T follicular helper cell (primary cell): ENCODE measurements around the gene OTOP2.

Experiments used
- DNase-seq: peaks from one replicate; pipeline ENCODE4 v3.0.0-alpha.2; 2020; ENCODE audit warnings: low read depth
- total RNA-seq, 2 experiments: gene quantifications; one replicate each; lab custom pipeline; 2026; lab: John Stamatoyannopoulos, UW

The OTOP2 gene, protein sequence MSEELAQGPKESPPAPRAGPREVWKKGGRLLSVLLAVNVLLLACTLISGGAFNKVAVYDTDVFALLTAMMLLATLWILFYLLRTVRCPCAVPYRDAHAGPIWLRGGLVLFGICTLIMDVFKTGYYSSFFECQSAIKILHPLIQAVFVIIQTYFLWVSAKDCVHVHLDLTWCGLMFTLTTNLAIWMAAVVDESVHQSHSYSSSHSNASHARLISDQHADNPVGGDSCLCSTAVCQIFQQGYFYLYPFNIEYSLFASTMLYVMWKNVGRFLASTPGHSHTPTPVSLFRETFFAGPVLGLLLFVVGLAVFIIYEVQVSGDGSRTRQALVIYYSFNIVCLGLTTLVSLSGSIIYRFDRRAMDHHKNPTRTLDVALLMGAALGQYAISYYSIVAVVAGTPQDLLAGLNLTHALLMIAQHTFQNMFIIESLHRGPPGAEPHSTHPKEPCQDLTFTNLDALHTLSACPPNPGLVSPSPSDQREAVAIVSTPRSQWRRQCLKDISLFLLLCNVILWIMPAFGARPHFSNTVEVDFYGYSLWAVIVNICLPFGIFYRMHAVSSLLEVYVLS
- 0 reads per million in 2 experiments for total RNA-seq

DNA sequence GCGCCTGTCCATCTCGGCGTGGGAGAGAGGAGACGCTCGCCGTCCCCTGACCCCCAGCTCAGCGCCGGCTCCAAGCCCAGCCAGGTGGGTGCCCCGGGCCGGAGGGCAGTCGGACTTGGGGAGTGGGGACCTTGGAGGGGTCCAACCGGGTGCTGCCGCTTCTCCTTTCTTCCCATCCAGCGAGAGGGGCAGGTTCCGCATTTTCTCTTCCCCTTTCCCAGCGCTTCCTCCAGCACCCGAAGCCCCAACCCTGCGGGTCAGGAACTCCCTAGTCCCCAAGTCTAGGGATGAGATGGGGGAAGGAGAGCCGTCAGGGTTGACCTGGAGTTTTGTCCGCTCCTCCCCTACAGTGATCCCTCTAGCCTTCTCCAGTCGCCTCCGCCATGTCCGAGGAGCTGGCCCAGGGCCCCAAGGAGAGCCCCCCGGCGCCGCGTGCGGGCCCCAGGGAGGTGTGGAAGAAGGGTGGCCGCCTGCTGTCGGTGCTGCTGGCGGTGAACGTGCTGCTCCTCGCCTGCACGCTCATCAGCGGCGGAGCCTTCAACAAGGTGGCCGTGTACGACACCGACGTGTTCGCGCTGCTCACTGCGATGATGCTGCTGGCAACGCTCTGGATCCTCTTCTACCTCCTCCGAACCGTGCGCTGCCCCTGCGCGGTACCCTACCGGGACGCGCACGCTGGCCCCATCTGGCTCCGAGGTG lies at the start of gene OTOP2:
OTOP2 (plus strand) TSS at position 24 of the 699 bp plus-strand sequence; CDS start at position 384, 360 bp downstream.
- DNase-seq: no peak

DNA sequence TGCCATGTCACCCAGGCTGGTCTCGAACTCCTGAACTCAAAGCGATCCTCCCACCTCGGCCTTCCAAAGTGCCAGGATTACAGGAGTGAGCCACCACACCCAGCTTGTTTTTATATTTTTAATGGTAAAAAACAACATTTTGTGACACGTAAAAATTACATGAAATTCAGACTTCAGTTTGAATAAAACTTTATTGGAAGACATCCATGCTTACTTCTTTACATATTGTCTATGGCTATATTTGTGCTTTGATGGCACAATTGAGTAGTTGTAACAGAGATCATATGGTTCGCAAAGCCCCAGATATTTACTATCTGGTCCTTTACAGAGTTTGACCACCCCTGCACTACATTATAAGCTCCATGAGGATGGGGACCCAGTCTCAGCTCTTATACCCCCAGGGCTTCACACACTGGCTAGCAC lies 49.4 kb upstream of the OTOP2 start:
- DNase-seq: no peak

DNA sequence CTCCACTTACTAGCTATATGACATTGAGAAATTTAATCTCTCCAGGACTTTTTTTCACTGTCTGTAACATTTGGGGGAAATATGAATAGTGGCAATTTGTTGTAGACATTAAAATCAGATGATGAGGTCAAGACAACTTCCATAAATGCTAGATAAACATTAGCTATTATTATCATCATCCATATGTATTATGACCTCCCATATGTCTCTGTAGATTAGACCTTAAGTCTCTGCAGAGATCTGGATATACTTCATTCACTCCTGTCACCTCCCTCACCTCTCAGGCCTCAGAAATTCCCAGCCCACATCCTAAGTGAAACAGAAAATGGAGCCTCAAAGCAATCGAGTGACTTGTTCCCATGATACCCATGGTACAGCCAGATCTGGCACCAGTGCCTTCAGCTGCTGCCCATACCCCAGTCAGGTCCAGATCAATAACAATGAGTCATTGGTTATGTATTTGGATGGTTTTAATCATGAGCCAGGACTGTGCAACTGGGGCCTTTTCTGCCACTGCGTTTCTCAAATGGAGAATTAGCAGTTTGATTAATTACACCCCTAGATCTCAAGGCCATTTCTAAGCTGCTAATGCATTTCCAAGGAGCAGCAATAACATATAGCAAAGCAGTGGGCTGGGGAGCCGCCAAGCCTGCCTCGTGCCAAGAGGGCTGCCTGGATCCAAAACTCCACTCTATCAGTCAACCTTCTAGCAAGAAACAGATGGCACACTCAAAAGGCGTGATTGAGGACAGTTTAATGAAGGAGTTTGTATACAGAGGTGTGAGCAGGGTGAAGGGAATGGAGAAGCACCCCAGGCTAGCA lies 48.7 kb upstream of the OTOP2 start:
- no peak for DNase-seq

DNA sequence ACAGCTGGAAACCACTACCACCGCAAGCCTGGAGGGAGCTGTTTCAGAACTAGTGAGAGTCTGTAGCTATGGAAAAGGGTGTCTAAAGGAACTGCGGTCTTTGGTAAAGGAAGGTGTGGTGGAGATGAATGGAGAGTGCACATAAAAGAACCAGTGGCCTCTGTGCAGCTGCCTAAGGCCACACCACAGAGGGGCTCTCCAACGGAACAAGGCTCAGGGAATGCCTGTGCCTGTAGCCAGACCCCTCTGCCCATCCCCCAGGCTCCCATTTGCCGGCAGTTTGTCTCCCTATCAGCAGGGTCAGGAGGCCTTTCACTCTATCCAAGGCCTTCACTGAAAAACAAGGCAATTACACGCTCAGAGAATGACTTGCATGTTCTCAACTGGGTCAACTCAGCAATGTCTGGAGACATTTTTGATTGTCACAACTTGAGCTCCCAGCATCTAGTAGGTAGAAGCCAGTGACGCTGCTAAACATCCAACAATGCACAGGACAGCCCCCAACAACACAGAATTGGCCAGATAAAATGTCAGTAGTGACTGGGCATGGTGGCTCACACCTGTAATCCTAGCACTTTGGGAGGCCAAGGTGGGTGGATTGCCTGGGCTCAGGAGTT lies 48.0 kb upstream of the OTOP2 start:
- no peak for DNase-seq

DNA sequence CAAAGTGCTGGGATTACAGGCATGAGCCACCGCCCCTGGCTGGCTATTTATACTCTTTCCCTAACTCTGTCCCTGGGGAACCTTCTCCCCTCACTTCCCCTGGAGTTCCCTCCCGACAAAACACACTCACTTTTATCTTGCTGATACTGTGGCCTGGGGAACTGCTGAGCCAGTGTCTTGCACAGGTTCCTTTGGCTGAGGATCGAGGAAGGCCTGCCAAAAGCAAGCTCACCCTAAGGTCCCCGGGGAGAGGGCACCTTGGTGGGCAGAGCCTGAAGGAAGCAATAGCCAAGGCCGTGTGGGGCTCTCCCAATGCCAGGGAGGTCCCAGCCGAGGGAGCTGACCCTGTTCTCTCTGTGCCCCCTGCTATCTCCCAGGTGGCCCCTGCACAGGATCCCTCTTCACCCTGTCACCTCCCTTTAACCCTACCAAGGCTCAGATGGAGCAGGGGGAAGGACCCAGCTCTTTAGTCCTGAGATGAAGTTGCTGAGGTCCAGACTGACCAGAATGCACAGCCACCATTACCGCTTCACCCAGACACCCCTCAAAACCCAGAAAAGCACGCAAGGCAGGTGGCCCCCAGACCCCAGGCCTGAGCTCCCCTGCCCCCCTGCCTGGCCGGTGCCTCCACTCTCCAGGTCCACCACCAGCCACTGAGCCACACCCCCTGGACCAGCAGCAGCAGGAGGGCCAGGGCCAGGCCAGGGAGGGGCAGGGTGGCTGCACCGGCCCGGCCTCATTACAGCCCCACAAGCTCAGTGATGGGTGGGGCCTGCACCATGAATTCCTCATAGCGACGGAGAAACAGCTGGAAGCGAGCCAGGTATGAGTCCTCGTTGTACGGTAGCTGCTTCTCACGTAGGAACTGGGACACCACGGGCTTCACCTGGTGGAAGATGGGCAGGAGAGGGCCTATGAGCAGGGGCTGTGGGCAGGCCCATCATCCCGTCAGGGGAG lies 46.2 kb upstream of the OTOP2 start:
- no peak for DNase-seq

DNA sequence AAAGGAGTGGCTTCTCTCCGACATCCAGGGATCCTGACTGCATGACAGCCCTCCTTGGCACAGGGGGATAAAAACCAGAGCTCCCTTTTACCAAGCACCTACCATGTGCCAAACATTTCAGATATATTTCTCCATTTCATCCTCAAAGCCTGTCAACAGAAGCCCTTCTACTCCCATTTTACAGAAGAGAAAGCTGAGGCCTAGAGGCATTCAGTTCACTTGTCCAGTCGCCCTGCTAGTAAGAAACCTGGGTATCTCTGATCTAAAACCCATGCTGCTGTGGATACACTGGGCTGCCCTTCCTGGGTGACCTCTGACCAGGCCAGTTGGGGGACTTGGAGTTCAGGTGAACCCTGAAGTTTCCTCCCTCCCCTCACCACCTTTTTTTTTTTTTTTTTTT lies 45.4 kb upstream of the OTOP2 start:
- DNase-seq: no peak

DNA sequence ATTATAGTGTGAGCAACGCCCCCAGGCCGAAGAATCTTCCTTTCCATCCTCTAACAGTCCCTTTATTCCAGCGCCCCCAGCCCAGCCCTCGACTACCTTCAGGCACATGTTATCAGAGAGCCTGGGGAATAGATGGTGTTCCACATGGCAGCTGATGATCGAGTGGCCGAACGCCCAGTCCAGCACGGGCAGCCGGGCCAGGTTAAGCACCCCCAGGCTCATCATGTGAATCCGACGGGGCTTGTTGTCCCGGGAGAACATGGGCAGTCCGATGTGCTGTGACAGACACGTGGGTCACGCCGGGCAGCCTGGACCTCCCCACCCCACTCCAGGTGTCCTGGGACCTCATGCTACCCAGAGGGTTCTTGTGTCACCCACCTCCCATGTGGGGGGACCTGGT lies 44.8 kb upstream of the OTOP2 start:
- no peak for DNase-seq

DNA sequence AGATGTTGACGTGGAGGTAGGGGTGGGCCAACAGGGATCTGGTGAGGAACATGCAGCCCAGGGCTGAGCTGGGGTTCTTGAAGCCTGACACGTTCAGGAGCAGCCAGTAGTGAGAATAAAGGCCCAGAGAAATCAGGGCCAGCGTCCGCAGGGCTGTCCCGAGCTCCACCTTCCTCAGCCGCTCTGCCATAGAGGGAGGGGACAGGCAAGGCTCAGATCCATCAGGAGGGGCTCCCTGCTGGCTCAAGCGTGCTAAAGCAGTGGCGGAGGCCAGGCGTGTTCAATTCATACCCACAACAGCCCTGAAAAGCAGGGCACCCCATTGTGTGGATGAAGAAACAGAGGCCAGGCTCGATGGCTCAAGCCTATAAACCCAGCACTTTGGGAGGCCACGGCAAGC lies 43.0 kb upstream of the OTOP2 start:
- DNase-seq: no peak

DNA sequence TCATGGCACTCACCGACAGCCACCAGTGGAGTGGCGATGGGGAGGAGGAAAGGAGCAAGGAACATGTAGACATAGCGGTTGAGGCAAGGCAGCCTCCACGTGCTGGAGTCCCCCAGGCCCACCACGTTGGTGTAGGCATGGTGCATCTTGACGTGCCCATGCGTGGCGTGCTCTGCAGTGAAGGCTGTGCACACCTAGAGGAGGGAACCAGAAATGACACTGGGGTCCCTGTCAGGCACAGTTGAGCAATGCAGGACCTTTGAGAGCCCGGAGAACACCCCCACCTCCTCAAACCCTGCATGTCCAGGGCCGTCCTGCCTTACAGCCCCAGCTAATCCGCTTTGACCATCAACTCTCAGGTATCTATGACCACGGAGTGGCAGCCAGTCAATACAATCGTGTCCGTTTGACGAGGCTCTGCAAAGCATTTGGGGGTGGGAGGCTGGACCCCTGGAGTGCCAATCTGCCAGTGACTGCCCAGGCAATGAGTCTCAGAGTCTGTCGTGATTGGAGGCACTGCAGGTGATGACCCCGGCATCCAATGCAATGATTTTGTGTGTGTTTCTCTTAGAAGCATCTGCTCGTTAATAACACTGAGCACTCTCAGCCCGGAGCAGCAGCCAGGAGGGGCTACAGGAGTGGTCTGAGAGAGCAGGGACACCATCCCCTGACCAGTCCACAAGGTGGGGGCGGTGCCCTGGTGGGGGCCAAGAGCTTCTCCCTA lies 41.4 kb upstream of the OTOP2 start:
- no peak for DNase-seq

DNA sequence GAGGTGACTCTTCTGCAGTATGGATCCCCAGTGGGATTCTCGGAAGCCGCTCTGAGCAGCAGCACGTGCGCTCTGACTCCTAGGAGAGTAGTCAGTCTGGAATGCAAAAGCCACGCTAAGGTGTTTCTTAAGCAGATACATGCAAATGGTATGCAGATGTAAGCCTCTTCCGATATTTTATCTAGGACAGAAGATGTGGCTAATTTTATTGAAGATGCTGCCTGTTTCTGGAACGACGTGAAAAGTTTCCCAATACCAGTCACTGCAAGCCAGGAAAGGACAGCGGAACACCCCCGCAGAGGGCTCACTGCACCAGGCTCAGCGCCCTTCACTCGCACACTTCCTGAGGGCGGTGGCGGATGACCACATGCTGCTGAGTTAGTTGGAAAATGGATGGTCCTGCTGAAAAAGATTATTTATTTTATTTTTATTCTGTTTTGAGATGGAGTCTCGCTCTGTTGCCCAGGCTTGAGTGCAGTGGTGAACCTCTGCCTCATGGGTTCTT lies 40.8 kb upstream of the OTOP2 start:
- no peak for DNase-seq

DNA sequence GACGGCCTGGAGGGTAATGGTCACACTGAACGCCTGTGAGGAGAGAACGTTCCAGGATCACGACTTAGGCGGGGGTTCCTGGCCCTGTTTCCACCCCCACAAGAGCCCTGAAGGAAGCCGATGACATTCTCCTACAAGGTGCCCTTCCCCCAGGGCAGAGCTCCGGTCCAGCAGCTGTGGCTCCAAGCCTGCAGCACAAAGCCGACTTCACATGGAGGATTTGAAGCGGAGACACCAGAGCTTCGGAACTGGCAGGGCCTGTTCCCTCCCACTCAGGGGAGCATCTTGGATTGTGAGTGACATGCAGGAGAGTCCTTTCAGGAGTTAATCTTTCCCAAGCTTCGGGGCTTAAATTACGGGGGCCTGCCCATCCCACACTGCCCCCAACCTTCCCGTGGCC lies 35.6 kb upstream of the OTOP2 start:
- no peak for DNase-seq

DNA sequence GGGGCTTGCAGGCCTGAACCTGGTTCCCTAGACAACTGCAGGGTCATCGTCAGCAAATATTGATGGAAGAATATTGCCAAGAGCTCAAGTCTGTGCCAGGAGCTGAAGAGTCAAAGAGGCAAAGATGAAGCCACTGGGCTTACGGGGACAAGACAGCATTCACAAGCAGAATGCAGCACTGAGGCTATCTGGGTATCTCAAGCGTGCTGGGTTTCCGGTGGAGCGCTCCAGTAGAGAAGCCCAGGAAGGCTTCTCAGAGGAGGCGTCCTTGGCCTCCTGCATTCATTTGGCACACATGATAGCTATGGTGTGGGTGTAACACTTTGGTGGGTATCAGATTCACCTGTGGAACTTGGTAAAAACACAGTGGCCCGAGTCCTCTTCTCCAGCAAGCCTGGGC lies 33.5 kb upstream of the OTOP2 start:
- no peak for DNase-seq

DNA sequence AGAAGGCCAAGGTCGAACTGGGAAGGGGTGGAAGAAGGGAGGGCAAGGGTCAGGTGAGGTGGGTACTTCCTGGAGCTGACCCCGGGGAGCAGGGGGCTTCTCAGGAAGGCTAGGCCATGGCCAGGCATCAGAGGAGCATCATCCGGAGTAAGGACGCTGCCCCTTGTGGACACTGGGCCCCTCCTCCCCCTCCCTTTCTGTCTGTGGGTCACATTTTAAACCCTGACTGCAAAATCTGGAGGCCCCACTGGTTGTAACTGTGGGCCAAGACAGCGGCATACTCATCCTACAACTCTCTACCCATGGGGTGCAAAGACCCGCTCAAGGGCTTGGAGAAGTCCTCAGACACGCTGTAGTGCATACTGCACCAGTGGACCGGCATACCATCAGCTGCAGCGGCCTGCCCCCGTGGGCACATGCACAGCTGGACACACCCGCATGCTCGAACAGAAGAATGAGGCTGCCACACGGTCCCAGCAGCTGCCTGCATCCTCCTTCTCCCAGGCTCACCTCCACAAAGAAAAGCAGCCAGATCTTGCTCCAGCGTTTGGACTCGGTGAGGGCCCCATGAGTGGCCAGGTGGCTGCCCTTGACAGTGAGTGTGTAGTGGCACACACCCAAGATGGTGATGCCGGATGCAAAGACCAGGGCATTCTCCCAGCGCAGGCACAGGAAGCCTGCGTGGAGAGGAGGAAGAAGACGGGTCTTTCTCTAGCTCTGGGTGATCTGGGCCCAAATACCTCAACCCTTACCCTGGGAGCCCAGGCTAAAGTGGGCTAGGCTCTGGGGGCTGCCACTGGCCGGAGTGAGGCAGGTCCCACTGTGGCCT lies 31.8 kb upstream of the OTOP2 start:
- DNase-seq: no peak

DNA sequence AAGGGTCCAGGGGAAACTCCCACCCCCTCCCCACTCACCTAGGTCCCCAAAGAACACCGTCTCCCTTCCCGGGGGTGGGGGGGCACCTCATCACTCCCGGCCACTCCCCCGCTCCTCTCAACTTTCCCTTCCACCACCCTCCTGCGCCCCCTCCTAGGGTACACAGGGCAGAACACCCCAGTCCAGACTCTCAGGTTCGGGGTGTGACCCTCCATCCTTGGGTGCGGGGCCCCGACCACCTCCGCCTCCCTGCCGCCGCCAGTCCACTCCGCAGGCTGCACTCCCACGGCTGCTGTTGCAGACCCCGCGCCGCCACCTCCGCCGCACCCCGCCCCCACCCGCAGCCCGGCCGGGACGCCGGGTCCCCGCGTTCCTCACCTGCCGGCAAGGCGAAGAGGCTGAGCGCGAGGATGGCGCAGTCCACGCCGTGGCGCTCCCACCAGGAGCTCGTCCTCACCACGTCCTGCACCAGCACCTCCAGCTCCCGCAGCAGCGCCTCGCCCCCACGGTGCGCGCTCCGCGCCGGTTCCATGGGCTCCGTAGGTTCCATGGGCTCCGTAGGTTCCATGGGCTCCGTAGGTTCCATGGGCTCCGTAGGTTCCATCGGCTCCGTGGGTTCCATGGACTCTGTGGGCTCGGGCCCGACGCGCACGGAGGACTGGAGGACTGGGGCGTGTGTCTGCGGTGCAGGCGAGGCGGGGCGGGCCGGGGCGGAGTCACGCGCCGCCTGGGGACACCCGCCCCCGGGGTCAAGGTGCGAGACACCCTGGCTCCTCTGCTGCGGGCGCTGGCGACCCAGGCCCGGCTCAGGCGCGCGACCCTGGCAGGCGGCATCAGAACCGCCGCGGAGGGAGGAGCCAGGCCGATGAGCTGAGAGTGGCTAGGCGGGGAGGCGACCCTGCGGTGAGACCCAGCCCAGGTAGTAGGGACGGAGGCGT lies 30.8 kb upstream of the OTOP2 start, which contains the start of gene FADS6:
FADS6 (minus strand) TSS at position 660 of the 938 bp plus-strand sequence; CDS start at position 622, 38 bp downstream.
- DNase-seq: no peak

DNA sequence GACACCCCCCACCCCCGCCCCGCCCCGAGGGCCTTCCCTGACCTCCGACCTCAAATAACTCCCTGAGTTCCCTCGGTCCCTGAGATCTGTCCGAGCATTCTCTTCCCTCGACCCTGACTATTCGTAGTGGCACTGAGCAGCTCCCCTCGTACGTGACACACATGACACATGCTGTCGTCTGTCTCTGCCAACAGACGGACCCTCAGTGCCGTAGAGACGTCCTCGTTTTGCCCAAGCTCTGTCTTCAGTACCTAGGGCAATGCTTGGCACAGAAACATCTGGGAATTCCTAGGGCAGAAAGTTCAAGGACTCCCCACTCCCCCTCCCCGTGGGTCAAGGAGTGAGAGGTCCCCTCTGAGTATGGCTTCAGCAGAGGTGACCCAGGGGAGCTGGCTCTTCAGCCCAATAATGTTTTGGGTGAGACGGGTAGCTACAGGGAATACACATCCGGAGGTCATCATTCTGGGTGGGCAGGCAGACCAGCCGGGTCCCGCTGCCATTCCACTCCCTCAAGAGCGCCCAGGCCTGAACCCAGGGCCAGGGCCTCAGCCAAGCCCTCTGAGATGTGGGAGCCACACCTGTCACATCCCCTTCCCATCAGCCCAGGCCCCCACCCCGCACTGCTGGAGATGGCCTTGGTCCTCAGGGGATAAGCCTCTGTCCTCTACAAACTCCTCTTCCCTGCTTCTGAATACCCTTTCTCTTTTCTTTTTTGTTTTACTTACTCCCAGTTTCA lies 30.0 kb upstream of the OTOP2 start:
- no peak for DNase-seq

DNA sequence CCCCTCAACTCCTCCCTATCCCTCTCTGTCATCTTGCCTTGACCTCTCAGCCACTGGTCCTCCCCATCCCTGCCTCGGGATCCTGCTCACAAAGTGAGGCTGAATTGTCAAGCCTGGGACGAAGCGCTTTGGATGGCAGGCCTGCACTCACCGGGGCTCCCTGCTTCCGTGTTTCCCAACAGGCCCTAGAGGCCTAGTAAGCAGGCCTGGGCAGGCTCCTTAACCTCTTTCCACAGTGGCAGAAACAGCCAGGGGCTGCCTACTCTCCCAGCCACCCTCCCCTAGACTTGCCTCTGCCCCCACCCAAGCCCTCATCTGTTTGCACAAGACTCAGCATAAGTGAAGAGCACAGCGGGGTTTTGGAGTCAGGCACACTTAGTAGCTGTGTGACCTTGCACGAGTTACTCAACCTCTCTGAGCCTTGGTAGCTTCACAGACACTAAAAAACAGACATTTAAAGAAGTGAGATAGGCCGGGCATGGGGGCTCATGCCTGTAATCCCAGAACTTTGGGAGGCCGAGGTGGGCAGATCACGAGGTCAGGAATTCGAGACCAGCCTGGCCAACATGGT lies 25.6 kb upstream of the OTOP2 start:
- DNase-seq: no peak
